H1 (cell line): Measurements from ENCODE around the gene MRPL52. TPM values are rescaled to one million over a fixed set of nuclear protein-coding genes. Genes with fewer than 3 reads are reported as not detected.
A peak's percentile ranks its signal among the peaks of the same experiment; 100 is the strongest.
"Not testable (repeated sequence)": the region's sequence is repeated elsewhere in the genome, so short reads cannot be mapped to it uniquely, and the experiment has no call there.

Experiments used
- CTCF ChIA-PET: fragments of 300-600 bp; sonication (Branson Sonifier 250); formaldehyde crosslinking; loops from one replicate; lab custom pipeline; 2021; ENCODE audit not compliant: partially characterized antibody; lab: Charles Lee
- POLR2A ChIA-PET: fragments of 300-600 bp; sonication (Branson Sonifier 250); formaldehyde crosslinking; loops from one replicate; lab custom pipeline; 2021; ENCODE audit warnings: inconsistent platforms; ENCODE audit not compliant: partially characterized antibody; lab: Charles Lee
- DNase-seq, 2 experiments: peaks; one replicate each; pipeline versions ENCODE4 v3.0.0 to v3.0.0-alpha.2; 2010 to 2022; ENCODE audit warnings: low spot score in 2 of 2, low read depth in 1 of 2, mixed read lengths in 1 of 2
- FAIRE-seq: peaks from 2 replicates; lab custom pipeline; 2011; peaks lifted over from hg19 to GRCh38; lab: Jason Lieb, UNC
- H2AFZ ChIP-seq: 2 replicates; pipeline ENCODE4 v1.8.1; 2012; ENCODE audit warnings: low read length, inconsistent platforms
- H2AK5ac ChIP-seq: 2 replicates; pipeline ENCODE4 v1.6.1; 2013; ENCODE audit warnings: low read depth, low read length
- H2BK120ac ChIP-seq: replicated peaks from 2 replicates; pipeline ENCODE3; 2013; ENCODE audit warnings: low read depth, low read length, inconsistent platforms
- H2BK12ac ChIP-seq: 2 replicates; pipeline ENCODE4 v1.6.1; 2013; ENCODE audit warnings: low read depth, low read length
- H2BK15ac ChIP-seq: 2 replicates; pipeline ENCODE4 v1.6.1; 2013; ENCODE audit warnings: low read length
- H2BK20ac ChIP-seq: 2 replicates; pipeline ENCODE4 v1.6.1; 2013; ENCODE audit warnings: low read length
- H2BK5ac ChIP-seq: 2 replicates; pipeline ENCODE4 v1.6.1; 2013; ENCODE audit warnings: low read depth, low read length
- H3K14ac ChIP-seq: 2 replicates; pipeline ENCODE4 v1.6.1; 2013; ENCODE audit warnings: inconsistent platforms; ENCODE audit not compliant: insufficient read length
- H3K18ac ChIP-seq: 2 replicates; pipeline ENCODE4 v1.6.1; 2013; ENCODE audit warnings: low read length; ENCODE audit errors: extremely low read depth
- H3K23ac ChIP-seq: 2 replicates; pipeline ENCODE4 v1.6.1; 2013; ENCODE audit warnings: inconsistent platforms; ENCODE audit not compliant: insufficient read length
- H3K23me2 ChIP-seq: 2 replicates; pipeline ENCODE4 v1.6.1; 2013; ENCODE audit warnings: low read depth, low read length
- H3K27ac ChIP-seq: 2 replicates; pipeline ENCODE4 v1.6.1; 2011; ENCODE audit warnings: low read depth, low read length, inconsistent platforms
- H3K27me3 ChIP-seq, 4 experiments: replicated peaks in 1 of 4; 1 replicate in 1 of 4; 2 replicates in 3 of 4; pipeline versions ENCODE4 v1.6.1 to v1.8.1; 2011 to 2013; ENCODE audit warnings: low read length in 3 of 4, mild to moderate bottlenecking in 3 of 4, inconsistent platforms in 2 of 4, mixed read lengths in 2 of 4, moderate library complexity in 1 of 4; ENCODE audit not compliant: control insufficient read depth in 3 of 4, insufficient read depth in 3 of 4; ENCODE audit errors: extremely low read depth in 1 of 4
- H3K36me3 ChIP-seq, 4 experiments: 2 replicates each; pipeline versions ENCODE4 v1.6.1 to v1.8.1; 2011 to 2013; ENCODE audit warnings: mild to moderate bottlenecking in 4 of 4, low read length in 3 of 4, moderate library complexity in 2 of 4, control low read depth in 1 of 4, inconsistent platforms in 1 of 4; ENCODE audit not compliant: insufficient read depth in 4 of 4, control insufficient read depth in 2 of 4
- H3K4ac ChIP-seq: replicated peaks from 2 replicates; pipeline ENCODE3; 2013; ENCODE audit warnings: low read length, low read depth, mixed read lengths, inconsistent platforms; ENCODE audit not compliant: insufficient read length
- H3K4me1 ChIP-seq, 4 experiments: replicated peaks in 1 of 4; 1 replicate in 1 of 4; 2 replicates in 3 of 4; pipeline versions ENCODE4 v1.6.1 to v1.8.1; 2011 to 2013; ENCODE audit warnings: low read length in 3 of 4, inconsistent platforms in 2 of 4, mixed read lengths in 1 of 4; ENCODE audit not compliant: insufficient read depth in 4 of 4, control insufficient read depth in 3 of 4
- H3K4me2 ChIP-seq, 2 experiments: 2 replicates each; pipeline versions ENCODE4 v1.6.1 to v1.8.1; 2011 to 2013; ENCODE audit warnings: low read depth in 2 of 2, low read length in 2 of 2, control low read depth in 1 of 2, inconsistent platforms in 1 of 2, mild to moderate bottlenecking in 1 of 2; ENCODE audit not compliant: insufficient read depth in 1 of 2
- H3K4me3 ChIP-seq, 4 experiments: fragments of 200-600, 300-600 bp in 1 of 4; sonication (generic), shearing (Covaris generic), sonication (Bioruptor Twin) in 1 of 4; 2 replicates each; pipeline versions ENCODE4 v1.5.1 to v1.8.1; 2011 to 2016; ENCODE audit warnings: low read length in 4 of 4, low read depth in 3 of 4, control low read depth in 2 of 4, inconsistent platforms in 2 of 4, mild to moderate bottlenecking in 2 of 4, mixed read lengths in 1 of 4, moderate library complexity in 1 of 4; ENCODE audit not compliant: insufficient read depth in 2 of 4; ENCODE audit errors: extremely low read depth in 1 of 4
- H3K56ac ChIP-seq: replicated peaks from 2 replicates; pipeline ENCODE3; 2013; ENCODE audit warnings: low read depth, mild to moderate bottlenecking, mixed read lengths, low read length, inconsistent platforms; ENCODE audit not compliant: insufficient read length
- H3K79me1 ChIP-seq: 2 replicates; pipeline ENCODE4 v1.6.1; 2013; ENCODE audit warnings: low read depth, low read length, control low read depth
- H3K79me2 ChIP-seq, 2 experiments: 2 replicates each; pipeline versions ENCODE4 v1.6.1 to v1.8.1; 2012 to 2013; ENCODE audit warnings: low read length in 2 of 2, mild to moderate bottlenecking in 2 of 2, inconsistent platforms in 1 of 2; ENCODE audit not compliant: insufficient read depth in 2 of 2, control insufficient read depth in 1 of 2
- H3K9ac ChIP-seq, 4 experiments: replicated peaks in 1 of 4; 1 replicate in 1 of 4; 2 replicates in 3 of 4; pipeline versions ENCODE4 v1.6.1 to v1.8.1; 2011 to 2013; ENCODE audit warnings: low read depth in 3 of 4, low read length in 3 of 4, control low read depth in 2 of 4, mild to moderate bottlenecking in 2 of 4, moderate library complexity in 2 of 4, inconsistent platforms in 1 of 4; ENCODE audit errors: extremely low read depth in 1 of 4
- H3K9me3 ChIP-seq, 2 experiments: 2 replicates each; pipeline versions ENCODE4 v1.6.1 to v1.8.1; 2012 to 2013; ENCODE audit warnings: mild to moderate bottlenecking in 2 of 2, moderate library complexity in 2 of 2, control low read depth in 1 of 2, inconsistent platforms in 1 of 2, low read depth in 1 of 2, low read length in 1 of 2, mixed read lengths in 1 of 2; ENCODE audit not compliant: insufficient read depth in 2 of 2
- H4K20me1 ChIP-seq, 2 experiments: replicated peaks in 1 of 2; 2 replicates each; pipeline versions ENCODE3 to v1.8.1; 2011 to 2013; ENCODE audit warnings: inconsistent platforms in 2 of 2, low read length in 2 of 2, mild to moderate bottlenecking in 1 of 2; ENCODE audit not compliant: insufficient read depth in 2 of 2, control insufficient read depth in 1 of 2
- H4K5ac ChIP-seq: 2 replicates; pipeline ENCODE4 v1.6.1; 2013; ENCODE audit warnings: low read length, low read depth, mixed read lengths, inconsistent platforms; ENCODE audit not compliant: insufficient read length
- H4K8ac ChIP-seq: 2 replicates; pipeline ENCODE4 v1.8.0; 2013; ENCODE audit warnings: mild to moderate bottlenecking, moderate library complexity, low read length, inconsistent platforms; ENCODE audit not compliant: insufficient read depth; ENCODE audit errors: extremely low read depth
- H4K91ac ChIP-seq: replicated peaks from 2 replicates; pipeline ENCODE3; 2013; ENCODE audit warnings: low read length, mixed read lengths, inconsistent platforms; ENCODE audit not compliant: insufficient read length
- CREB1 ChIP-seq: IDR thresholded peaks from 2 replicates; pipeline ENCODE4 v1.6.1; 2012; ENCODE audit warnings: inconsistent platforms
- JUN ChIP-seq: IDR thresholded peaks from 2 replicates; pipeline ENCODE4 v1.6.1; 2011; ENCODE audit warnings: low read depth, mild to moderate bottlenecking, improper control_type of control experiment, low read length
- PHF8 ChIP-seq: fragments of 200-600 bp; sonication (generic); conservative IDR thresholded peaks from 2 replicates; pipeline ENCODE4 v1.7.1; 2012; ENCODE audit warnings: low read depth, mild to moderate bottlenecking, inconsistent platforms, low read length, moderate library complexity
- WGBS, 2 experiments: shearing (Covaris generic) in 1 of 2; methylation state at CpG; one replicate each; pipeline versions ENCODE4 v1.1.6 to v1.1.7; 2013 to 2015; ENCODE audit warnings: low lambda C conversion rate in 2 of 2, mixed read lengths in 2 of 2, inconsistent platforms in 1 of 2, low coverage in 1 of 2, missing lambda C conversion rate in 1 of 2; ENCODE audit not compliant: insufficient replicate concordance in 2 of 2, insufficient coverage in 1 of 2, insufficient read length in 1 of 2; ENCODE audit errors: extremely low coverage in 1 of 2, missing lambda C conversion rate in 1 of 2; 5-methylcytosine and 5-hydroxymethylcytosine counted together
- polyA plus RNA-seq, 7 experiments: library from polyadenylated mRNA; depleted of rRNA in 3 of 7; stranded (reverse) in 5 of 7; unstranded in 2 of 7; fragments of >200 nt in 5 of 7; fragments of 200-250 nt in 2 of 7; gene quantifications; 1 replicate in 5 of 7; 2 replicates in 1 of 7; 4 replicates in 1 of 7; pipeline versions ENCODE4 v1.2.1 to v1.2.3, GENCODE V29; 2011 to 2013; ENCODE audit warnings: missing spikeins in 2 of 7, mixed read lengths in 2 of 7
- total RNA-seq: library from RNA; stranded (reverse); fragmentation: NEBNext Ultra II Directional; extraction: Animal tissue kit (Norgen Biotek cat#: 25700); gene quantifications from 2 replicates; pipeline ENCODE4 v1.2.1, GENCODE V29; 2021

The MRPL52 gene
- total and polyA plus RNA-seq, 2 of the 8 experiments (the other 6 are each of a cell fraction or from before 2014, with no cell fraction given), result 70.5 to 176 TPM

- TF ChIP-seq PHF8 (no peak), CREB1 (peak; percentile 35; the same call in 1 of the 2 replicates), JUN (no peak)
- TF ChIP-seq, all 59 proteins: peak for 16
Measured at GRCh38 chr14:22852940-22853767, 23.5 kb downstream of the MRPL52 start (continued).

GRCh38 chr14:22854296-22854695 is 24.6 kb downstream of the MRPL52 start:
- ChIA-PET POLR2A (interaction anchor here (1.1 to 13.9 kb wide), 3 partner anchors 16 to 32 kb away, joined by 3 to 203 read pairs (median 85); partner anchors contain the start of genes MMP14 and MRPL52), CTCF (interaction anchor here (1.1 to 56.0 kb wide), 21 partner anchors 10 to 297 kb away, joined by 3 to 1562 read pairs (median 12); partner anchors contain the start of genes LRP10, MMP14, MRPL52 and OXA1L)
- H3K36me3 ChIP-seq, H2AK5ac ChIP-seq, H2AFZ ChIP-seq, H2BK15ac ChIP-seq, FAIRE-seq, H3K9me3 ChIP-seq, H3K23me2 ChIP-seq, H3K9ac ChIP-seq, H3K4ac ChIP-seq, H4K8ac ChIP-seq, H2BK20ac ChIP-seq, H3K4me2 ChIP-seq, H3K79me1 ChIP-seq, H3K23ac ChIP-seq, H2BK5ac ChIP-seq, H3K4me3 ChIP-seq, H3K4me1 ChIP-seq, H2BK12ac ChIP-seq, H3K79me2 ChIP-seq, H3K18ac ChIP-seq, H3K56ac ChIP-seq, H4K20me1 ChIP-seq, H4K91ac ChIP-seq, H3K27ac ChIP-seq, H4K5ac ChIP-seq, H2BK120ac ChIP-seq, DNase-seq, H3K14ac ChIP-seq, H3K27me3 ChIP-seq: not testable (repeated sequence)
- WGBS, 2 experiments, result 97% methylated on average over 11 of the region's 11 CpGs; no CpG with 5 or more reads in 1 of the 2 experiments
